ENCODE measurements around the gene NLGN1.

- TF ChIP-seq HDAC6 (IDR thresholded peaks at IDR 0.05; ENCODE audit: low read depth, low read length) (no peak), MYC (CRISPR knock-in tag; IDR thresholded peaks at IDR 0.05; ENCODE audit: borderline replicate concordance) (no peak), RAD51 (IDR thresholded peaks at IDR 0.05; ENCODE audit: borderline replicate concordance) (no peak), SOX6 (IDR thresholded peaks at IDR 0.05) (no peak), SOX6 (CRISPR knock-in tag; IDR thresholded peaks at IDR 0.05) (no peak), CEBPB (IDR thresholded peaks at IDR 0.05; ENCODE audit: borderline replicate concordance, low read depth, low read length) (no peak), ZZZ3 (CRISPR knock-in tag; IDR thresholded peaks at IDR 0.05; ENCODE audit: borderline replicate concordance) (no peak), YY1 (IDR thresholded peaks at IDR 0.05; ENCODE audit: insufficient read depth, insufficient replicate concordance, low read depth, low read length) (no peak)
These were observed 927.6 kb downstream of the NLGN1 start for GRCh38 chr3:174325171-174325570.
